HG03469 (cell line): ENCODE results near the gene CADM2.

ENCODE experiments used
- ATAC-seq: cut with Tn5 transposase; IDR thresholded peaks from one replicate; pipeline ENCODE4 v1.9.1; 2021; ENCODE audit warnings: mild to moderate bottlenecking, moderate library complexity, moderate number of reproducible peaks; ENCODE audit not compliant: unreplicated experiment

The CADM2 gene

GRCh38 chr3:85182975-85183752 is 224.4 kb downstream of the CADM2 start:
- no peak for ATAC-seq

- ATAC-seq: no peak
Measured at GRCh38 chr3:85185495-85185894, 226.7 kb downstream of the CADM2 start.

- ATAC-seq: no peak
Measured at GRCh38 chr3:85189731-85190130, 230.9 kb downstream of the CADM2 start.

GRCh38 chr3:85193565-85193964 is 234.8 kb downstream of the CADM2 start:
- no peak for ATAC-seq

GRCh38 chr3:85208650-85209049 is 249.9 kb downstream of the CADM2 start:
- no peak for ATAC-seq

- ATAC-seq: no peak
Measured at GRCh38 chr3:85210540-85210939, 251.8 kb downstream of the CADM2 start.

- ATAC-seq: no peak
Measured at GRCh38 chr3:85228966-85229365, 270.2 kb downstream of the CADM2 start.

- no peak for ATAC-seq
Measured at GRCh38 chr3:85244091-85244490, 285.3 kb downstream of the CADM2 start.

- ATAC-seq: no peak
Measured at GRCh38 chr3:85244519-85244918, 285.7 kb downstream of the CADM2 start.

GRCh38 chr3:85251766-85252165 is 293.0 kb downstream of the CADM2 start:
- no peak for ATAC-seq

- ATAC-seq: no peak
Measured at GRCh38 chr3:85252686-85253085, 293.9 kb downstream of the CADM2 start.

- ATAC-seq: no peak
Measured at GRCh38 chr3:85254738-85255137, 295.9 kb downstream of the CADM2 start.

GRCh38 chr3:85255949-85256348 is 297.2 kb downstream of the CADM2 start:
- no peak for ATAC-seq

- no peak for ATAC-seq
Measured at GRCh38 chr3:85258326-85258725, 299.5 kb downstream of the CADM2 start.

- no peak for ATAC-seq
Measured at GRCh38 chr3:85258819-85259218, 300.0 kb downstream of the CADM2 start.

- ATAC-seq: no peak
Measured at GRCh38 chr3:85259748-85260147, 301.0 kb downstream of the CADM2 start.

GRCh38 chr3:85264381-85264780 is 305.6 kb downstream of the CADM2 start:
- no peak for ATAC-seq

GRCh38 chr3:85270488-85270887 is 311.7 kb downstream of the CADM2 start:
- ATAC-seq: no peak

GRCh38 chr3:85271911-85272310 is 313.1 kb downstream of the CADM2 start:
- no peak for ATAC-seq

GRCh38 chr3:85288257-85288656 is 329.5 kb downstream of the CADM2 start:
- no peak for ATAC-seq

- ATAC-seq: no peak
Measured at GRCh38 chr3:85297291-85297690, 338.5 kb downstream of the CADM2 start.

GRCh38 chr3:85298032-85298431 is 339.2 kb downstream of the CADM2 start:
- no peak for ATAC-seq

- ATAC-seq: no peak
Measured at GRCh38 chr3:85303156-85303555, 344.4 kb downstream of the CADM2 start.
